HG03039 (cell line): ENCODE data around the gene DCLK3.

Experiments
- ATAC-seq: cut with Tn5 transposase; IDR thresholded peaks from one replicate; pipeline ENCODE4 v1.9.1; 2021; ENCODE audit warnings: mild to moderate bottlenecking, moderate library complexity; ENCODE audit not compliant: unreplicated experiment

The DCLK3 gene

DNA sequence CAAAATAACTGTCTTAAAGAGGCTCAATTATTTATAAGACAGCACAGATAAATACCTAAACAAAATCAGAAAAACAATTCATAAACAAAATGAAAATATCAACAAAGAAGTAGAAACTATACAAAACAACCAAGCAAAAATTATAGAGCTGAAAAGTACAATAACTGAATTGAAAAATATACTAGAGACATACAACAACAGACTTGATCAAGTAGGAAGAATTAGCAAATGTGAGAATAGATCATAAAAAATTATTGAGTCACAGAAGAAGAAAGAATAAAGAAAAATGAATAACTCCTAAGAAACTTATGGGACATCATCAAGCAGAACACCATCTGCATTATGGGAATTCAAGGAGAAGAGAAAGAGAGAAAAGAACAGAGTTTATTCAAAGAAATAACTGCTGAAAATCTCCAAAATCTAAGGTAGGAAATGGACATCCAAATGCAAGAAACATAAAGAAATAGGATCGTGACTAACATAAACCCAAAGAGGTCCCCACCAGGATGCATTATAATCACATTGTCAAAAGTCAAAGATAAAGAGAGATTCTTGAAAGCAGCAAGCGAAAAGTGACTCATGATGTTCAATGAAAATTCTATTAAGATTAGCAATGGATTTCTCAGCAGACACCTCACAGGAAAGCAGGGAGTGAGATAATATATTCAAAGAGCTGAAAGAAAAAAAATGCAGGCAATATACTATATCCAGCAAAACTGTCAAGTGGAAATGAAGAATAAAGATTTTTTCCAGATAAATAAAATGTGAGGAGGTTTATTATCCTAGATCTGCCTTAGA is 85.9 kb downstream of the DCLK3 start:
- no peak for ATAC-seq

DNA sequence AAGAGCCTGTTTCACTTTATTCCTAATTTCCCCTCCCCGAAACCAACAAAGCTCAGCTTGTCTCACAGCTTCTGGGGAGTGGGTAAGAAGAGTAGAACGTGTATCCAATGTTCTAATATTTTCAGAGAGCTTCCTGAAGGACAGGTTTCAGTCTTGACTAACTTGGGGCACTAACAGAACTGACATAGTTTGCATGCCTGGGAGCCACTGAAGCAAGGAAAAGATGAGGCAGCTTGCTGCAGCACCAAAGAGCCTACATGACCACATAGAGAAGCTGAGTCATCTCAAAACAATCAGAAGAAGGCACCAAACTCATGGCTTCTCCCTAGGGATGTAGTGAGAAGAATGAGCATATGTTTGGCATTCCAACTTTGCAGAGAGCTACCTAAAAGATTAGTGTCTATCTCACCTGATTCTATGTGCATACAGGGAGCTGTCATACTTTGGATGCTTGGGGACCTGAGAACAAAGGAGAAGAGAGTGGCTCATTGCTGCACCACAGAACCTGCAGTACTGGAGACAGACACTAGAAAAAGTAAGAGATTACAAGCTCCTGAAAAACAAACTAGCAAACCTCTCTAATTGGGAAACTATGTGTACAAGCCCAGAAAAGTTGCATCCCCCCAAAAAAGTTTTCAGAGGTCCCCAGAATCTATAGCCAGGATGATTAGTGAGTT is 86.9 kb downstream of the DCLK3 start:
- peak; percentile 64 for ATAC-seq

DNA sequence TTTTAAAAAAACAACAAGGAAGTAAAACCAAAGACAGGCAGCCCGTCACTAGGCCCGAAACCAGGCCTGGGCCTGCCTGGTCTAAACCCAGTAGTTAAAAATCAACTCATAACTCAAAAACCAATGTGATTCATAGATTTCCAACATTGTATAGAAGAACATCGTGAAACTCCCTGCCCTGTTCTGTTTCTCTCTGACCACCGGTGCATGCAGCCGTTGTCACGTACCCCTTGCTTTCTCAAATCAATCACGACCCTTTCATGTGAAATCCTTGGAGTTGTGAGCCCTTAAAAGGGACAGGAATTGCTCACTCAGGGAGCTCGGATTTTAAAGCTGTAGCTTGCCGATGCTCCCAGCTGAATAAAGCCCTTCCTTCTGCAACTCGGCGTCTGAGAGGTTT is 89.5 kb downstream of the DCLK3 start:
- ATAC-seq: no peak

DNA sequence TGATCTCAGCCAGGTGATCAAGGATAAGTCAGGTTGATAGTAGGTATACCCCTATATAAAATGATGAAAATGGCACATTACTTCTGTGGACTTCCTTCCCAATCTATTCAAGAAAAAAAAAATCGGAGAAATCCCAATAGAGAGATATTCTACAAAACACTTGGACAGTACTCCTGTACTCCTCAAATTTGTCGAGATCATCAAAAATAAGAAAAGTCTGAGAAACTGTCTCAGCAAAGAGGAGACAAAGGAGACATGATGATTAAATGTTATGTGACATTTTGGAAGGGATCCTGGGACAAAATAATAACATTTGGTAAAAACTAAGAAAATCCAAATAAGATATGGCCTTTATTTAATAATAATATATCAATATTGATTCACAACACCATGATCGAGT is 94.6 kb downstream of the DCLK3 start:
- no peak for ATAC-seq

DNA sequence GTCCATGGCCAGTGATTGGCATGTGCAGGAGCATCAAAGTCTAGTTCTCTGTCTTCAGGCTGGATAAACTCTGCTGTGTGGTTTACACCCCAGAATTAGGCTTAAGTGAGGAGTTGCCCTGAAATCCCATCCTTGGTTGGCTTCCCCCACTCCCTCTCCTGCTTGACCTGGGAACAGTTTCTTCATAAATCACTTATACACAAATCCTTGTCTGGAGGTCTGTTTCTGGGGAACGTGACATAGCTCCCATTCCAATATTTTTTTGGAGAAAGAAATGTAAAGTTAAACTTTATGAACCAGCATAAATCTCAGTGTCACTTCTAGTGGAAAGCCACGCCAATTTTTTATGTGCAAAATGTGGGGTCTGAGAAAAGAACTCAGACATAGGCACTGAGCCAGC is 98.2 kb downstream of the DCLK3 start:
- ATAC-seq: no peak

DNA sequence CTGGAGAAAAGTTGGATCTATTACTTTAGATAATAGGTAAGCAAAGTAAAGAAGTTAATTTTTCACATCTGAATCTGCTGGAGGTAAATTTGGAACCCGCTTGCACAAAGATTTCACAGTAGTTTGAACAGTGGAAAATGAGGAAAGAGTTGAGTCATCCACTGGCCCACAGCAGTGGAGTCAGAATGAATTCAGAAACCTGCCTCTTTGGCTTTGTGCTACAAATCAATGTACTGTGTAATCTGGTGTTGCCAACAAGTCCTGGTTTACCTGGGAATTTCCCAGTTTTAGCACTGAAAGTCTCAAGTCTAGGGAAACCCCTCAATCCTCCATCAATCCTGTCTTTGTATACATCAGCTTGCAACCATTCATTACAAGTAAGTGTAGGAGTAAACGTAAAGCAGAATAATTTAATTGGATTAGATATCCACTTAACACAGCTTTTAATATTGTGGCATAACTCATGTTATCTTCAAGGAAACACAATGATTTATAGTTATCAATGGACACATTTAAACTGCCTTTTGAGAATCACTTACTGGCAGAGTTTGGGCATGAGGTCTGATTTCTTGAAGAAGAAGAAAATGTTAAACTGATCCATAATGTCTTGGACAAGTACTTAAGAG is 100.6 kb downstream of the DCLK3 start:
- ATAC-seq: peak; percentile 73

DNA sequence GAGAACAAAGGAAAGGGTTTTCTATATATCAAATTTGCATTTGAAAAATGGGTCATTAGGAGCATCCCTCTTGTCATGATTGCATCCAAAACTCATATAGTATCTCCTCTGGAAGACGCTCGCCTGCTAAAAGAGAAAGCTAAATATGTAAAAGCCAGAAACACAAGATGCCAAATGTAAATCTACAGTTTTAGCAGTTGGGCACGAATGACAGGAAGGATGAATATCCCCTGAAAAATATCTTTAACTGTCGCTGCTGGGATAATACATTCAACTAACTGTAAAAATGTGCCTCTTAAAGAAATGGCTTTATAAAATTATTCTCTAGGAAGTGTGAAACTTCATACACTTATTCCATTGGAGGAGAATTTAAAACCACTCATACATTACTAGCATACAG is 101.7 kb downstream of the DCLK3 start:
- no peak for ATAC-seq
